Measurements from ENCODE around the gene SETD1B.

SETD1B gene

DNA sequence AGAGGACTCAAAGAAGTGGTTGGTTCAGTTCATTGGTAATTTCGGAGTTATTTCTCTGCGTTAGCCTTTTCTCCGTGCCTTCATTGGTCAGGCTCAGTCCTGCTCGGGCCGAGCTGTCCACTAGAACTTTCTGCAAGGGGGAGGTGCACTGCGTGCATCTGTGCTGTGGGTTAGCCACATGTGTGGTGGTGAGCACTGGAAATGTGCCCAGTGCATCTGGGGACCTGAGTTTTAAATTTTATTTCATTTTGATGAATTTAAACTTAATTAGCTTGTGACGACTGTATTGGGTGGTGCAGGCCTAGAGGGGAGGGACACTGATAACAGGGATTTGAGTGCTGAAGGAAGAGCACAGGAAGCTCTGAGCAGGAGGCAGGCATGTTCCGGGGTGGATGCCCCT is 24.5 kb downstream of the SETD1B start:
- peaks cover 5% of the 10 kb centered on the region; the same call in 1 of the 2 replicates for H4K20me1 ChIP-seq (ENCODE audit: control insufficient read depth, insufficient read depth, low read depth, low read length)
- H3F3A ChIP-seq (ENCODE audit: control insufficient read depth, insufficient read depth), result peaks cover 4% of the 10 kb centered on the region; the same call in 1 of the 2 replicates
- no peaks in the 10 kb centered on the region for H3K27me3 ChIP-seq (ENCODE audit: control insufficient read depth, low read length)
- no peaks in the 10 kb centered on the region for H3K9me2 ChIP-seq (replicated peaks; ENCODE audit: control insufficient read depth, low read length)
- H3K9me3 ChIP-seq (ENCODE audit: control insufficient read depth, insufficient read depth, low read length), result no peaks in the 10 kb centered on the region
- no peak overlapping the region for H3K27ac ChIP-seq (ENCODE audit: low read depth, low read length)
- peaks cover 6% of the 10 kb centered on the region for H3K4me1 ChIP-seq (ENCODE audit: control insufficient read depth, low read length)
- no peaks in the 10 kb centered on the region for H3K79me2 ChIP-seq (ENCODE audit: control insufficient read depth, low read length)
- no peak overlapping the region for H3K4me3 ChIP-seq (ENCODE audit: low read length)
- peaks cover 77% of the 10 kb centered on the region for H3K36me3 ChIP-seq (ENCODE audit: control insufficient read depth, low read length)
- TF ChIP-seq CTCF (IDR thresholded peaks at IDR 0.05; ENCODE audit: low read depth, low read length, poor library complexity, severe bottlenecking) (no peak), EZH2phosphoT487 (IDR thresholded peaks at IDR 0.05; ENCODE audit: borderline replicate concordance, low read length) (no peak)
- H3K4me2 ChIP-seq (ENCODE audit: low read length), result no peak overlapping the region

- H3K4me2 ChIP-seq (ENCODE audit: low read length), result no peak overlapping the region
- no peak for TF ChIP-seq CTCF (IDR thresholded peaks at IDR 0.05; ENCODE audit: low read depth, low read length, poor library complexity, severe bottlenecking)
- TF ChIP-seq EZH2phosphoT487 (IDR thresholded peaks at IDR 0.05; ENCODE audit: borderline replicate concordance, low read length), result no peak
- H3K36me3 ChIP-seq (ENCODE audit: control insufficient read depth, low read length), result peaks cover 71% of the 10 kb centered on the region
- peaks cover 5% of the 10 kb centered on the region; the same call in 1 of the 2 replicates for H4K20me1 ChIP-seq (ENCODE audit: control insufficient read depth, insufficient read depth, low read depth, low read length)
- H3K9me3 ChIP-seq (ENCODE audit: control insufficient read depth, insufficient read depth, low read length), result no peaks in the 10 kb centered on the region
- H3K79me2 ChIP-seq (ENCODE audit: control insufficient read depth, low read length), result no peaks in the 10 kb centered on the region
- no peaks in the 10 kb centered on the region for H3K9me2 ChIP-seq (replicated peaks; ENCODE audit: control insufficient read depth, low read length)
- H3F3A ChIP-seq (ENCODE audit: control insufficient read depth, insufficient read depth), result peaks cover 4% of the 10 kb centered on the region; the same call in 1 of the 2 replicates
- H3K27me3 ChIP-seq (ENCODE audit: control insufficient read depth, low read length), result no peaks in the 10 kb centered on the region
- peaks cover 6% of the 10 kb centered on the region for H3K4me1 ChIP-seq (ENCODE audit: control insufficient read depth, low read length)
- no peak overlapping the region for H3K27ac ChIP-seq (ENCODE audit: low read depth, low read length)
- no peak overlapping the region for H3K4me3 ChIP-seq (ENCODE audit: low read length)
Observed at GRCh38 chr12:121828826-121829225, 25.0 kb downstream of the SETD1B start.

DNA sequence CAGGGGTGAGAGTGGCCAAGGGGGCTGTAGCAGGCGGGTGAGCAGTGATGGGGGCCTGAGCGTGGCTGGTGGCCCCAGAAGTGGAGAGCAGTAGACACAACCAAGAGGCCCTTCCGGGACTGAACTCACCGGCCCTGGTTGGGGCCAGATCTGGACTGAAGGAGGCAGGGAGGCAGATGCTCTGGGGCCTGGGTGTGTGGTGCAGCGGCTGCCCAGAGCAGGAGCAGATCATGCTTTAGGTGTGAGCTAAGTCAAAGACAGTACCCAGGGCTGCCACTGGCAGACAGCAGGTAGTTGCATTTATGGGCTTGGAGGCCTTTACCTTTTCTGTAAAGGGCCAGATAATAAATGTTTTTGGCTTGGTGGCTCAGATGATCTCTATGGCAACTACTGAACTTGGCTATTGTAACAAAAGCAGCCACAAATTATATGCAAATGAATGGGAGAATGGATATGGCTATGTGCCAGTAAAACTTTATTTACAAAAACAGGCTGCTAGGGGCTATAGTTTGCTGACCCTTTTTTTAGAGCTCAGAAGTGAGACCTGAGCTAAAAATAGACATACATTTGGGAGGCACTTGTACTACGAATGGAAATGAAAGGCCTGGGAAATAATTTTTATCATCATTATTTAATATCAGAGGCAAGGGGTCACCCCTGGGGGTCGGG is 25.6 kb downstream of the SETD1B start:
- no peaks in the 10 kb centered on the region for H3K79me2 ChIP-seq (ENCODE audit: control insufficient read depth, low read length)
- H3K36me3 ChIP-seq (ENCODE audit: control insufficient read depth, low read length), result peaks cover 66% of the 10 kb centered on the region
- H3K27ac ChIP-seq (ENCODE audit: low read depth, low read length), result no peak overlapping the region
- H3K4me3 ChIP-seq (ENCODE audit: low read length), result no peak overlapping the region
- TF ChIP-seq CTCF (IDR thresholded peaks at IDR 0.05; ENCODE audit: low read depth, low read length, poor library complexity, severe bottlenecking) (no peak), EZH2phosphoT487 (IDR thresholded peaks at IDR 0.05; ENCODE audit: borderline replicate concordance, low read length) (no peak)
- no peaks in the 10 kb centered on the region for H3K9me2 ChIP-seq (replicated peaks; ENCODE audit: control insufficient read depth, low read length)
- no peaks in the 10 kb centered on the region for H3K9me3 ChIP-seq (ENCODE audit: control insufficient read depth, insufficient read depth, low read length)
- H3K4me1 ChIP-seq (ENCODE audit: control insufficient read depth, low read length), result peaks cover 6% of the 10 kb centered on the region
- peaks cover 5% of the 10 kb centered on the region; the same call in 1 of the 2 replicates for H4K20me1 ChIP-seq (ENCODE audit: control insufficient read depth, insufficient read depth, low read depth, low read length)
- H3K4me2 ChIP-seq (ENCODE audit: low read length), result no peak overlapping the region
- H3F3A ChIP-seq (ENCODE audit: control insufficient read depth, insufficient read depth), result peaks cover 8% of the 10 kb centered on the region; the same call in 1 of the 2 replicates
- no peaks in the 10 kb centered on the region for H3K27me3 ChIP-seq (ENCODE audit: control insufficient read depth, low read length)

All from DOHH2 (cell line).